Germinal center (tissue), 1 donor: ENCODE data around the gene PHC3.
"Not testable (repeated sequence)": the region's sequence is repeated elsewhere in the genome, so short reads cannot be mapped to it uniquely, and the experiment has no call there.

Source experiments
- DNase-seq: peaks from one replicate; pipeline ENCODE4 v3.0.0; 2012; ENCODE audit warnings: mixed read lengths, low spot score

The PHC3 gene

DNA sequence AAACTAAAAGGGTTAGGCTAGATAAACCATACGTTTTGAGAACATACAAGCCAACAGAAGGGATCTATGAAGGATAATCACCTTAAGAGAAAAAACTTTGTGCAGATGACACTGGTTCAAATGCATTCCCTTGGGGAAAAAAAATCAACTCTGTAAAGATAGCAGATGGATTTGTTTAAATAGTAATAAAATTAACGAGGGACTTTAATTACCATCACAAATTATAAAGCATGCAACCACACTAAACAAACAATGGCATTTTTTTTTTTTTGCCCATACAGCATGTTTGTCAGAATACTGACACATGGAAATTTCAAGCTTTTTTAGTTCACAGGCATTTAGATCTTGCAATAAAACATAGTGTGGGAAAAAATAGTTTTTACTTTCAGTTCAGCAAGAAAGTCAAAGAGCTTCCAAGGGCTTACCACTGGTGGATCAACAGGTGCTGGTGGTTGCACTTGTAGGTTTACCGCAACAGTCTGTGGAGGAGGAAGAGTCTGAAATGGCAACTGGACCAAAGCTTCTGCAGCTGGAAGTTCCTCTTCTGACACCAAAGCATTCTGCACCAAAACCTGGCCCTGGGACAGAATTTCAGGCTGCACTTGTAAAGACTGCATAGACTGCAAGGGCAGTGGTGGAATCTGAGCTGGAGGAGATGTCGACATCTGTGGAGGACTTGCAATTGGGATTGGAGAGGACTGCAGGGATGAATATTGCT, 53.1 kb downstream of the PHC3 start:
- peak; percentile 67 for DNase-seq

DNA sequence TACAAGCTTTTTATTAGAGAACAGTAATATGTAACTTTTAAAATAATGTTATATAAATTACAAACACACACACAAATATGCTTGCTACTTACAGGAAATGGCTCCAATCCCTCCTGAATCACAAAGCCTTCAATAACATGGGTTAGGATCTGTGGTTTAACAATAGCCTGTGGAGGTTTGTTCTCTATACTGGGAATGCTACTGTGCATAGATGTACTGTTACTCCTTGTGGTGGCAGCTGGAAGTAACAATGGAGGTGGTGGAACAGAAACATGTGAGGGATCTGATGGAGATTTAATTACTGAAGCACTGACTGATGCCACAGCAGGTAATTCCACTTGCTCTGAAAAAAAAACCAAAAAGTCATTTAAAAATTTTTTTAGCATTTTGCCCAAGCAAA, 64.4 kb downstream of the PHC3 start:
- no peak for DNase-seq

DNA sequence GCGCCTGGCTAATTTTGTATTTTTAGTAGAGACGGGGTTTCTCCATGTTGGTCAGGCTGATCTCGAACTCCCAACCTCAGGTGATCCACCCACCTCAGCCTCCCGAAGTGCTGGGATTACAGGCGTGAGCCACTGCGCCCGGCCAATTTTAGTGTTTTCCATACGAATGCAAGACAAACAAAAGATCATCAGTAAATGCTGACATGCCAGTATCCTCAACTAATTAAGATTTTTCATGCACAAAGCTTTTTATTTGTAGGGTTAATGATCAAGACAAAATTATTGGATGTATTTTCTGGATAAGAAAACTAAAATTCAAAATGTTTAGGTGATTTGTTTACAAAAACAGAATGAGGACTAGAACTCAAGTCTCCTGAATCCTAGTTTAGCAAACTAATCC, 67.4 kb downstream of the PHC3 start:
- DNase-seq: not testable (repeated sequence)

DNA sequence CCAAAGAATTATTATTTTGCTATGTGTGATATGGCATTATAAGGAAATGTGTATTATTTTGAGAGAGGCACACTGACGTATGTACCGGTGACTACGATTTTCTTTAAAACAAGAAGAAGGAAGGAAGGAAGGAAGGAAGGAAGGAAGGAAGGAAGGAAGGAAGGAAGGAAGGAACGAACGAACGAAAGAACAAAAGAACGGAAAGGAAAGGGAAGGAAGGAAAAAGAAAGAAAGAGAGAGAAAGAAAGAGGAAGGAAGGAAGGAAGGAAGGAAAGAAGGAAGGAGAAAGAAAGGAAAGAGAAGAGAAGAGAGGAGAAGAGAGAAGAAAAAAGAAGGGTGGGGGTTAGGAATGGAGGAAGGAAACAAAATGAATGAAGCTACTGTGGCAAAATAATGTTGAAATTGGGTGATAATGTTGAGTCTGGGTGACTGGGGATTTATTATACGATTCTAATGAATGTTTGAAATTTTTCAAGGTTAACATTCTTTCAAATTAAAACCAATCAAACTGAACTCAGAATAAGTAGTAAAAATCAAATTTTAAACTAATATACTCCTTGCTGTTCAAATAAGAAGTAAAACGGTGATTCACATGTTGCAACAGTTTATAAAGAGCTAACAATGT, 70.3 kb downstream of the PHC3 start:
- DNase-seq: no peak

DNA sequence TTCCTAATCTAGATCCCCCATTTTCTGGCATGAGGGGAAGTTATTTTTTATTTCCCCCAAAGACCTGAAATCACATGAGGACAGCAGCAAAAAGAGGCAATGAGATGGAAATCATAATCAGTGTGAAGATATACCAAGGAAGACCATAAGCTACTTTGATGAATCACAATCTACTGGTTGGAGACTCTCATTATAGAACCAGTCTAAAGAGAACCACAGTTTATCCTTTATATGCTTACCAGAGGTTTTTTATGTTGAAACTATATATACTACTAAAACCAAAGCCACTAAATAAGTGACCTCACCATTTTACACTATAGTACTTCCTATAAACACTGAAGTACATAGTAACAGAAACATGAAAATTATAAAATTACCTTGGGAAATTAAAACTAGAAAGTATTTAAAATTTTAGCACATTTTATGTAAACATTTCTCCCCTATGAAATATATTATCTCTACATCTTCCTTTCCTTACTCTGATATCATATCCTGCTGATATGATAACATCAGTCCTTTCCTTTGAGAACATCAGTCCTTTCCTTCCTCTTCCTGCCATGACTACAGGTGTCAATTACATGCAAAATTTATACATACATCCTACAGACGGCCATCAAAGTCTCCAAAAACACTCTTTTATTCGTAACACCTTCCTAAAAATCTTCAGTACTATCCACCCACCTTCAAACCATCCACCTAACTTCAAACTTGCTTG, 71.8 kb downstream of the PHC3 start:
- no peak for DNase-seq

DNA sequence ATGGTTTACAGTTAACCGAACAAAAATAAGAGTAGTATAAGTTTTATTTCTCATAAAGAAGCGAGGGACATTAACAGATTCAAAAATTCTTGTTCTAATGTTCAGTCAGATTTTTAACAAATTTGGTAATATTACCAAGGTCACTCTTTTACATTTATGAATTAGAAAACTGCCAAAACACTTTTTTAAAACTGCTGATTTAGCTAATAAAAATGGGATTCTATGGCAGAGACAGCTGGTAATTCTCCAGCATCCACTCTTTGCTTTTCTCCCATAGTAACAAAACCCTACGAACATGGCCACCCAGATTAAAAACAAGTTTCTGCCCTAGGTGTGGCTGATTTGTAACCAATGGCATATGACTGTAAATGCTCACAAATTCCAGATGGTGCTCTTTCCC, 72.6 kb downstream of the PHC3 start:
- no peak for DNase-seq

DNA sequence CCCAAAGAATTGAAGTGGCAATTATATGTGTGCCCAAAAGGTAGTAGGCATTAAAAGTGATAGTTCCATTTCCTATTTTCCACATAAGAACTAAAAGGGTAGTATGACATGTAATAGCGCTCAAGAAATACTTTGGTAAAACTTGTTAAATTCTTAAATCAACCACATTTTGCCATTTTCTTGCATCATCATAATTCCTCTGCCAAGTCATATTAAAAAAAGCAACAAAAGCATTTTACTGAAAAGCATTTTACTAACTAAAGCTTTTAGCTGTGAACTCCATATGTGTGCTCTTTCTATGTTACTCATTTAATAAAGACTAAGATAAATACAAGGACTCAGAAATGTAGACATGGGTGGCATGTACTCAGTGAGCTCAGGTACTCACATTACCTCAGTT, 73.6 kb downstream of the PHC3 start:
- no peak for DNase-seq

DNA sequence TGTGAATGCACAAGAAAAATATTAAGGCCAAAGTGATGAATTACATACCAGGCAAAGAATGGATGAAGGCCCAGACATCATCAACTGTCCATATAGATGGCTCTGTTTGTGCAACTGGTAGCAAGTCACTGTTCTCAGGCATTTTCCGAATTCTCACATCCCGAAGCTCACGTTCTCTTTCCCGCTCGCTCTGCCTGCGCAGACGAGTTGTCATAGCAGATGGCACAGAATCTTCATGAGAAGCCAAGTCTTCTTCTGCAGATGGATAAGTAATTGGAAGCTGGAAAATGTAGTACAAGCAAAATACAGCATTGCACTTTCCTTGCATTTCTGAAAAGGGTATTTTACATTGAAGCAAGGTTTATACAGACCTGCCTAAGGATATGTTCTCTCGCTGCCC, 79.1 kb downstream of the PHC3 start:
- DNase-seq: no peak

DNA sequence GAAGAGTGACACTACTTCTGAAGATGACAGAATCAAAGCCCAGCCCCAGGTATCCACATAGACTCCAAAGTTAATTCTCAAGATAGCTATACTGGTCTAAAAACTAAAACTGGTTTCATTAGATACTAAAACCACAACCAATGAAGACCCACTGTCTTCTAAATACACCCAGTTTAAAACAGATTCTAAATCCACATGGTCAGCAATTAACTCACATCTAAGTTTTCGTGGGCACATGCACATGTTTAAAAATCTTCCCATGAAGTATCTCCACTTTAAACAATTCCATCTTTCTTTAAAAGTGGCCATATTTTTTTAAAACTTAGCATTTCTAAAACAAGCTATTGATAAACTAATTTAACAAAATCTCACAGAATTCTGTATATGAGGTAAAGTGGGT, 80.6 kb downstream of the PHC3 start:
- DNase-seq: no peak

DNA sequence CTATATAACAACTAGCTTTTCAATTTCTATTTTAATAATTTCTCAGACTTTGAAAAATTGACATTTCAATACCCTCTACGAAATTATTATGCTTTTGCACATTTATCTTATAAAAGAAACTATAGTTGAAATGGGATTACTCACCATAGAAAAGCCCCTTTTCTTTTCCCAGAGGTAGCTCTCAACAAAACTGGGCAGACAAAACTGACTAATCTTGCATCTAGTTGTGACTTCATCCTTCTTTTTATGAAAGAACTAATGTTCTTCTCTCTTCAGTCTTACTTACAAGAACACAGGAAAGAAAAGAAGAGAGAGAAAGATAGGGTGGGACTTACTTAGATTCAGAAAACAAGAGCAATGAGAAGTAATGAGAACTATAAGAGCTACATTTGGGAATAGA, 82.8 kb downstream of the PHC3 start:
- DNase-seq: no peak

DNA sequence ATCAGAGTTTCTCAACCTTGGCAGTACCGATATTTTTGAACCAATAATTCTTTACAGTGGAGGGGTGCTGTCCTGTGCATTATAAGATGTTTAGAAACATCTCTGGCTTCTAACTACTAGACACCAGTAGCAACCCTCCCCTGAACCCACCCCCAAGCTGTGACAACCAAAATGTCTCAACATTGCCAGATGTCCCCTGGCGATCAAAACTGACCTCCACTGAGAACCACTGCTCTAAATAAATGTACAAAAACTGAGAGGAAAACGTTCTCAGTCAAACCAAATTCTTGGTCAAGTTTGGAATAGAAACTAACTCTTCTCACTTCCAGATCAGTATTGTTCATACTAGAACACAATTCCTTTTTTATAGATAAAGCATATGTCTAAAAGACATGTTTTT, 85.2 kb downstream of the PHC3 start:
- no peak for DNase-seq

DNA sequence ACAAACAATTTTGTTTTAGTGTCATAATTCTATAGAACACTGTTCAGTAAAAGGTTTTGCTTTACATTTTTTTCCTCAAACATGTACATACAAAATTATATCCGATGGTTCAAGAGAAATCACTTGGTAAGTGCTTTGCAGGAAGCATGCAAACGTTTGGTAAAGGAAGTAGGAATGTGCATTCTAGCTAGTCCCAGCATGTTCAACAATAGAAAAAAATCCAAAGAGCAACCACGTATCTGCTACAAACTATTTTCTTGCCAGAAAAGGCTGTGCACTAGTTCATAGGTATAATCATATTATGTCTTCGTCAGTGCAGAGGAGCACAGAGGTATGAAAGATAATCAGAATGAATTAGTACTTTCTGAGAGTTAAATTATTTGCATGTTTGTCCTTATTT, 85.8 kb downstream of the PHC3 start:
- no peak for DNase-seq

DNA sequence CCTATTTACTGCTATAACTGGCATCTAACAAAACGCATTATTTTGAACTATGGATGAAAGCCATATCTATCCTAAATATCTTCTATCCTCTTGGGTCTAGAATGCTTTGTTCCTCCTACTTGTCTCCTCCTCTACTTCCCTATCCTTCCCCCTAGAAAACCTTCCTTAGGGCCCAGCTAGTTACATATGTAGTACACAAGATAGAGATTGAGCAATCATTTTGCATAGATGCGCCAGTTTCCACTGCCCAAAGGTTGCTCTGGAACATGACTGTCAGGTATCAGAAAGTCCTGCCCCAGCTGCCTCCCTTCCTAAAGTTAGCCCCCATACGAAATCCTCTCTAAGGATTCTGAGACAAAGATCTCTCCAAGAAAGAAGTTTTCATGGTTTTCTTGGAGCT, 88.6 kb downstream of the PHC3 start:
- DNase-seq: no peak

DNA sequence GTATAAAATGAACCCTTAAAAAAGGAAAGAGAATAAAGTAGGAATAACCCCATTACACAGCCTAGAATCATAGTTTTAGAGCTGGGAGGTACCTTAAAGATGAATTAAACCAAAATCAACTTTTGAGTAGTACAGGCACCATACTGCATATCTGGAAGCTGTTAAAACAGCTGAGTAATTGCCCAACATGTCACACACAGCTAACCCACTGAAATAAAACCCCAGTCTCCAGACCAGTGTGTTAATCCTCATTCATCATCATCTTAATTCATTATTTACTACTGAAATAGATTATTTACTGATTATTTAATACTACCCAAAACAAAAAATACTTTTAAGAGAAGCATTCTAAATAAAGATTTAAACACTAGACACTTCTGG, 90.9 kb downstream of the PHC3 start:
- DNase-seq: no peak

DNA sequence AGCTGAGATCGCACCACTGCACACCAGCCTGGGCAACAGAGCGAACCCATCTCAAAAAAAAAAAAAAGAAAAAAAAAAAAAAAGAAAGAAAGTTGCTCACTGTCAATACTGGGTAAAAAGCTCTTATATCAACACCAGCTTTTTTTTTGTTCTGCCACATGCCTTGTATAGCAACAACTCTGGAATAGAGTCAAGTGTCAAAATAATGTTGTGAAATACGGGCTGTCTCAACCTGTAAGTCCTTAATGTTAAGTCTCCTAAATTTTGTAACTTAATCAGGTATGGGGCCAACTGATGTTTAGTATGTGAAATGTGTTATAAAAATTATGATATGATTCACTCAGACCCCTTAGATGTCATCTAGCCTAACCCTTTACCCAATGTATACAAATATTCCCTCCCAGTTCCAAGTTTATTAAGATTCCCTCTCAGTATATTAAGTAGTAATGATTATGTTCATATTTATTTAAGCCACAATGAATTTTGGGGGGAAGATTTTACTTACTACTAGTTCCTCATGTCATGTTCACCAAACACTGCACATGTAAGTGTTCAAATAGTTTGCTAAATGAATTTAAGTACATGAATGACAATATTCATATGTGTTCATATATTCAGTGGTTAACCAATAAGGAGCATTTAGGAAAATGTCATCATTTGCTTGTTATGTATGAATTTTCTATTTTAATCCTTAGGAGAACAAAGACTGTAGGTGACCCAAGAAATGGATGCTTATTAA, 91.5 kb downstream of the PHC3 start:
- no peak for DNase-seq

DNA sequence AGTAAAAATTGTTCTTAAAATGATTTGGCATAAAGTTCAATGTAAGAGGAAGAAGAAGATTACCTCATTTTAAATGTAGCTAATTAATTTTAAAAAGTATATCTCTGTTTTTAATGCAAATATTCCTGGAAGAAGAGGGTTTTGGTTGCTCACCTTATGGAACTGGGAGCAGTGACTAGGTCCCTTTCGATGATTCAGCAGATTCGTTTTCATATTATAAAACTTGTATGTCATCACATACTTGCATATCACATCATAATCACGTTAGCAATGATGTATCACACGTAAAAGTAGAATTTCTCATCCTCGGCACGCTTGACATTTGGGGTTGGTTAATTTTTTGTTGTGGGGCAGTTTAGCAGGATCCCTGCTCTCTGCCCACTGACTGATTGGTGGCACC, 96.1 kb downstream of the PHC3 start:
- no peak for DNase-seq

DNA sequence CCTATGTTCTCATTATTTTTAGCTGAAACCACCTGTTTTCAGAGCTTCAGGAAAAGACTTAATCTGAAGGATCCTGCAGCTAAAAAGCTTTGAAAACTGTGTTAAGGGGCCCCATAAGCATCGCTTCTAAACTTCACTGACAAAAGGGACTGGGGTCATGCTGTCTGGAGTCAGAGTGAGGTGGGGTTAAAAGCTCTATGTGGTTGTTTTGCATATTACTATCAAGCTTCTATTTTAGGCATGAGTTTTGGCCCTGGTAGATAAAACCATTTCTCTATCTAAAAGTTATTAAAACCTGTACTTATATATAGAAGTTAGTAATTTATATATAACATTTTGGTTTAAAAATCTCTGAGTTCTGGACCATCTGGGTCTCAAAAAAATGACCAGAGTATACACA, 98.2 kb downstream of the PHC3 start:
- peak; percentile 36 for DNase-seq

DNA sequence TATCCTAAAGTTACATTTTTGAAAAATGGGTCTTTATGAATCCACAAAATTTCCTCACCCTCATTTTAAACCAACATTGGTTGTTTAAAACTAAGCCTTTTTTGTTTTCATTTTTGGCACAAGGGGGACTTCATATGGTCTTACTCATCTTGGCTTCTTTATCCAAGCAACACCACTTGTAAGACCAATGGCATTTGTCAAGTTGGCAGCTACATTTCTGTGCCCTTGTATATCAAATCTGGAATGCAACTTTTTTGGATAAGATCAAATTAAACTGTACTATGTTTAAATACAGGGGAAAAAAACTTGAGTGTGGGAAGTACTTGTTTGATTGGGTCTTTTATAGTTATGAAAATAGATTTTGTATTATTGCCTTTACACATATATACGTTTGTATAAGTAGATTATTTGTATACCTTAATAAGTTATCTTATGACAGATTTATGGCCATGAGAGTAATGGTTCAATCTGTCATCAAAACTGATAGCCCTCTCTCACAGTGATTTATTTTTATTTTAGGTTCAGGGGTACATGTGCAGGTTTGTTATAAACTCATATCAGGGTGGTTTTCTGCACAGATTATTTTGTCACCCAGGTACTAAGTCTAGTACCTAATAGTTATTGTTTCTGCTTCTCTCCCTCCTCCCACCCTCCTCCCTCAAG, 100.3 kb downstream of the PHC3 start:
- no peak for DNase-seq

DNA sequence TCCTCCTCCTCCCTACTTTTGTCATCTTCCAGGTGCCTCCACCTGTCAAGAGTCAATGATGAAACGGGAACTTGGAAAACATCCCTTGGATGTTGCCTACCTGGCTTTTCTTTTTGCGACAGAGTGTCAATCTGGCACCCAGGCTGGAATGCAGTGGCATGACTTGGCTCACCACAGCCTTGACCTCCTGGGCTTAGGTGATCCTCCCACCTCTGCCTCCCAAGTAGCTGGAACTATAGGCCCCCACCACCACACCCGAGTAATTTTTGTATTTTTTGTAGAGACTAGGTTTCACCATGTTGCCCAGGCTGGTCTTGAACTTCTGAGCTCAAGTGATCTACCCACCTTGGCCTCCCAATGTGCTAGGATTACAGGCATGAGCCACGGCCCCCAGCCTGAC, 100.9 kb downstream of the PHC3 start:
- DNase-seq: no peak

DNA sequence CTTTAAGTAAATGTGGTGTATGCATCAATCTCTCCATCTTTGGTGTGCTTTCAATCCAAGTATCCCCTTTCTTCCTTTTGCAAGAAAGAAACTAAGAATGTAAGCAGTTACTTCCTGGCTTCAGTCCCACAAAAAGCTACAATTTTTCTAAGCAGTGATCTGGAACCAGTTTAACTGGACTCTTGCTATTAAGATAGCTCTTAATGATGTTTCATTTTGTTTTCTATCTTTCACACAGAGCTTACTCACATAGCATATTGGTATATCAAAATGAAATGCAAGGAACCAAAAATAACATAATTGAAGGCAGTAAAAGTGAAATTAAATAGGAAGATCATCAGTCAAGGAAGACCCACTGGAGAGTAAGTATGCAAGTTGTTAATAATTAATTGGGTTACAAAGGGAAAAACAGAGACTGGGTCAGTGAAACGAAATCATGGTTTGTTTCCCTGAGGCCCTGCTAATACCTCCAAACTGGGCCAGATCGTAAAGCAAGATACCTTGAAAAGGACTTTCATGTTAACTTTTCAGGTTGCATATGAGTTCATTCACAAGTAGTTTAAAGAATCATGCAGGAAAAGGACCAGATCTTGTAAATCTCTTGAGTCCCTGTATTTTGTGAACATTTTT, 101.9 kb downstream of the PHC3 start:
- DNase-seq: no peak

DNA sequence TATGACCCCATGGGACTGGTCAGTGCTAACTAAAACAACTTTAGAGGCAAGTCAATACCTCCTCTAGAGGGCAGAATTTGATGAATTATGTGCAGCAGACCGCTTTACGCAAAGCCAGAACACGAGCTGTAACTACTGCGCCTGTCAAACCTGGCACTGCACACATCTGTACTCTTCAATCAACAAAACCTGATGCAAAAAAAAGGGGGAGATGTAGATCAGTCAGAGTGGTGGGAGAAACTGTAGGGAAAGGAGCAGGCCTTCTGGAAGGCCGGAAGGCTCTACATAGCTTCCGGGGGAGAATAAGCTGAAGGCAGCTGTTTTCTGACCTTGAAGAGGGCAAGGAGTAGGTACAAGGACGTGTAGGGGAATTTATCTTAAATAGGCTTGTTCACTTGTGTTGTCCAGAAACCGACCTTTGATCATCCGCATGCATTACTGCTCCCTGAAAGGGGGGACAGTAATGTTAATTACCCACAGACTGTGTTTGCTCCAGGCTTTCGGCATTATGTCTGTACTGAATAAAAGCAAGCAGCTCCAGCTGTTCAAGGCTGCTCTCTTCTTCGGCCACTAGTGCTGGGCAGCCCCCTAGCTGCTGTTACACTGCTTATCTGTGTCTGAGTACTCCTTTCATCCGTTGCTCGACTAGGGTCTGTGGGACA, 102.8 kb downstream of the PHC3 start:
- no peak for DNase-seq
